NCI-H345 (cell line): ENCODE measurements around the gene ZNF790.
A peak's percentile ranks its signal among the peaks of the same experiment; 100 is the strongest.
"Not testable (repeated sequence)": the region's sequence is repeated elsewhere in the genome, so short reads cannot be mapped to it uniquely, and the experiment has no call there.

Experiments used
- DNase-seq: peaks from one replicate; lab custom pipeline; 2025; lab: John Stamatoyannopoulos, UW

ZNF790 gene

GRCh38 chr19:36837906-36838783, at the start of gene ZNF790:
Gene ZNF790, minus strand, starts transcription at chr19:36838387. Its CDS starts 12,768 bp downstream, at chr19:36825619.
- peak; percentile 94 for DNase-seq

DNA sequence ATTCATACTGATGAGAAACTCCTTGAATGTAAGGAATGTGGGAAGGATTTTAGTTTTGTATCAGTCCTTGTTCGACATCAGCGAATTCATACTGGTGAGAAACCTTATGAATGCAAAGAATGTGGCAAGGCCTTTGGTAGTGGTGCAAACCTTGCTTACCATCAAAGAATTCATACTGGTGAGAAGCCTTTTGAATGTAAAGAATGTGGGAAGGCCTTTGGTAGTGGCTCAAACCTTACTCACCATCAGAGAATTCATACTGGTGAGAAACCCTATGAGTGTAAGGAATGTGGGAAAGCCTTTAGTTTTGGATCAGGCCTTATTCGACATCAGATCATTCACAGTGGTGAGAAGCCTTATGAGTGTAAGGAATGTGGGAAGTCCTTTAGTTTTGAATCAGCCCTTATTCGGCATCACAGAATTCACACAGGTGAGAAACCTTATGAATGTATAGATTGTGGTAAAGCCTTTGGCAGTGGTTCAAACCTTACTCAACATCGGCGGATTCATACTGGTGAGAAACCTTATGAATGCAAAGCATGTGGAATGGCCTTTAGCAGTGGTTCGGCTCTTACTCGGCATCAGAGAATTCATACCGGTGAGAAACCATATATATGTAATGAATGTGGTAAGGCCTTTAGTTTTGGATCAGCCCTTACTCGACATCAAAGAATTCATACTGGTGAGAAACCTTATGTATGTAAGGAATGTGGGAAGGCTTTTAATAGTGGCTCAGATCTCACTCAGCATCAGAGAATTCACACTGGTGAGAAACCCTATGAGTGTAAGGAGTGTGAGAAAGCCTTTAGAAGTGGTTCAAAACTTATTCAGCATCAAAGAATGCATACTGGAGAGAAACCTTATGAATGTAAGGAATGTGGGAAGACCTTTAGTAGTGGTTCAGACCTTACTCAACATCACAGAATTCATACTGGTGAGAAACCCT, 39.1 kb upstream of the ZNF790 start:
- no peak for DNase-seq

DNA sequence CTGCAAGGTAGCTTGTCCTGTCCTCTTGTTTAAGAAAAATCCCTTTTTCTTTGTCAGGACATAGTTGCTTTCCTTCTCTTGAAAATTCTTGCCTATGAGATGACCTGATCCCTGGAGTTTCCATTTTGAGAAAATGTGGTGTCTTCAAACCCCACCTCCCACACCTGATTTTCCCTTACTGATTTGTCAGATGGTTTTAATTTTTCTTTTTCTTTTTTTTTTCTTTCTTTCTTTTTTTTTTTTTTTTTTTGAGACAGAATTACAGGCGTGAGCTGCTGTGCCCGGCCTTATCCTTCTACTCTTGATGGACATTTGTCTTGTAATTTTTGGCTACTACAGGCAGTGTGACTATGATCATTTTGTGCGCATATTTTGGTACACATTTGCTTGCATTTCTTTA, 13.7 kb upstream of the ZNF790 start:
- no peak for DNase-seq

- peak; percentile 100 for DNase-seq
Measured at GRCh38 chr19:36850559-36851442, 12.6 kb upstream of the ZNF790 start, which contains the start of gene ZNF345. Gene ZNF345, plus strand, starts transcription at chr19:36850876. Its CDS starts 25,955 bp downstream, at chr19:36876831.

GRCh38 chr19:36849701-36850558, 11.7 kb upstream of the ZNF790 start:
- peak; percentile 98 for DNase-seq

- DNase-seq: no peak
Measured at GRCh38 chr19:36847968-36848367, 9.8 kb upstream of the ZNF790 start.

- DNase-seq: no peak
Measured at GRCh38 chr19:36838784-36839324, 667 bp upstream of the ZNF790 start.

DNA sequence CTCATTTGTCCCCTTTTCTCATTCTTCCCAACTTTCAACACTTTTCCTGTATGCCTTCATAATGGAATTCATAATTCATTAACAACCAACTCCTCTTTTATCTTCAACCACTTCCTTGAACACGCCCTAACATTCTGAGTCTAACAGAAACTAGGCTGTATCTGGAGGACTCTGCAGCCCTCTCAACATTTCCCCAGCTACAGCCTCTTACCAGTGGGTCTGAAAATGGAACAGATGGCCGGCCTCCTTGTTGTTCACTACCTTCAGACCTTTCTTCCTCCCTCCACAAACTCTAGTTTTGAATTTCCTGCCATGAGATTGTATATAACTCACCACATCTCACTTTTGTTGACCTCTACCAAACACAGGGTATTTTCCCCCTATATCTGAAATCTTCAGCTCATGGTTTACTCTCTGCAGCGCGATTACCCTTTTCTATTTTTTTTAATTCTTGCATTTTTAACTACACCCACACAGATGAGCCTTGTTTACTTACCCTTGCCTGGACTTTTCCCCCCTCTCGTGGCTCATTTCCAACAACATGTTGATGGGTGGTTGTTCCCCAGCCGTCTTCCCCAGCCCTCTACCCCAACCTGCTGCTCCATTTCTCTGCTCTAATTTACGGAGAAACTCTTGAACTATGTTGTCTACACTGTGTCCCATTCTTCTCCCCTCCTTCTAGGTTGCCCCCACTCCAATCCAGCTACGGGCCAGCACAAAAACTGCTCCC, 846 bp downstream of the ZNF790 start:
- no peak for DNase-seq

GRCh38 chr19:36833430-36833829, 4.8 kb downstream of the ZNF790 start:
- DNase-seq: no peak

- DNase-seq: no peak
Measured at GRCh38 chr19:36821758-36822157, 16.4 kb downstream of the ZNF790 start.

- DNase-seq: no peak
Measured at GRCh38 chr19:36819130-36819630, 19.0 kb downstream of the ZNF790 start.

DNA sequence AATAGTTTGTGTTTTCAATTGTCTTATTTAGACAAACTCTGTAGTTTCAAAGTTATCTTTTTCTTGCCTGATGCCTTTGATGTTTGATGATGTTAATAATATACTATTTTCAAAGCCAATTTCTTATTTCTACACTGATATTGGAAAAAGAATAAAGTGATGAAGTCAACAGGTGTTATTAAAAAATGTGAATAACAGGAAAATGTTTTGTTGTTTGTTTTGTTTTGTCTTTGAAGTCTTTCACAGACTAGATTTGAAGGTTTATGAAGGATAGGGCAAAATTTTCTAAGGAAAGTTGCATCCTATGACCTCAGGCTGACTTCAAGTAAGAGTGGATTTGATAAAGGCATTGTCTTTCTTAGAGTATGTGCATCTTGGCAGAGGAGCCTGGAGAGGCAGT, 31.2 kb downstream of the ZNF790 start:
- DNase-seq: no peak

DNA sequence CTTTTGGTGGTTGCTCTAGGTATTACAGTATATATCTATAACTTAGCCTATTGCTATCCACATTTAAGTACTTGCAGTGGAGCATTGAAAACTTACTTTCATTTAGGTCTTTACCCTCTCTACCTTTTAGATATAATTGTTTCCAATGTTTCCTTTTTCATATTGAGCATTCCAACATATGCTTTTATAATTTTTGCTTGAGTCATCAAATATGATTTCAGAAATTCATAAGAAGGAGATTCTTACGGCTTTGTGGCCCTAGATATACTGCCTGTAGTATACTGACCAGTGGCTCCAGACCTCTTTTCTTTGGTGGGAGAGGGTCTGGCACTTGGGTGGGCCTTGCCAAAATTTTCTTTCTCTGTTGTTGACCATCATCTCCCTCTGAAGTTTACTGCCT, 32.8 kb downstream of the ZNF790 start:
- DNase-seq: no peak

- no peak for DNase-seq
Measured at GRCh38 chr19:36797786-36798108, 40.4 kb downstream of the ZNF790 start.

GRCh38 chr19:36796714-36796992, 41.5 kb downstream of the ZNF790 start:
- no peak for DNase-seq

DNA sequence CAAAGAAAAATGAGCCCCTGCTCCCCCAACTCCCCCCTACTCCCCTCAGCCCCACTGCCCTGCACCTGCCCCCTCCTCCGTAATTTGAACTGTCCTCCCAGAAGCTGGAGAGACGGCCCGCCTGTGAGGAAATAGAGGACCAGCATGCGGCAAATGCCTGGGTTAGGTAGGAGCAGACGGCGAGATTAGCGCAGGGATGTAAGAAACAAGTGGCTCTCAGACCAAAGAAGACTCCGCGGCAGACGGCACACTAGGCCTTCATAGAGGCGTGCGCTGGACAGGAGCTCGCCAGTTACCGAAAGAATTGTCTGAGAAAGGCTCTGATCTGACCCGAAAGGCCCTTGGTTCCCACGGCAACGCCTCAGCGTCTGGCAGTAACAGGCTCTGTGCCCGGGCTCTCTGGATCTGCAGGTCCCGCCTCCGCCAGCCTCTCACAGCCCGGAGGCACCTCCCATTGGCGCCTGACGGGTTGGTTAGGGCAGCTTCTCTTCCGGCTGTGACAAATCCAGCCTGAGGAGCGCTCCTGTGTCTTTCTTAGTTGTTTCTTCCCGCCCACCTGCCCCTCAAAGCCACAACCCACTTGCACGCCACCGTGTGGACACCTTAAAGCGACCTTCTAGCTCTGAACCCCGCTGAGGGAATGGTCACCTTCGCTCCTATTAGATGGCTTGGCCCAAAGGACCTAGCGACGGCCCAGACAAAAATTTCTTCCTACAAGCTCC, 46.6 kb downstream of the ZNF790 start:
- DNase-seq: not testable (repeated sequence)

GRCh38 chr19:36775768-36776167, 62.4 kb downstream of the ZNF790 start:
- DNase-seq: no peak

GRCh38 chr19:36773223-36773579, 65.0 kb downstream of the ZNF790 start:
- no peak for DNase-seq
